Ascending aorta (tissue), 2 donors: ENCODE measurements around the gene KCNQ1. TPM values are rescaled to one million over a fixed set of nuclear protein-coding genes. Genes with fewer than 3 reads are reported as not detected.

Experiments used
- DNase-seq, 2 donors: peaks; one replicate each; pipeline ENCODE4 v3.0.0-alpha.2; 2019; ENCODE audit warnings: low spot score in 2 of 2
- H3K27ac ChIP-seq, 2 donors: fragments of 200-600 bp; sonication (generic); one replicate each; pipeline ENCODE4 v1.5.1; 2016 to 2017; ENCODE audit warnings: mild to moderate bottlenecking in 1 of 2
- H3K27me3 ChIP-seq: fragments of 200-600 bp; sonication (generic); one replicate; pipeline ENCODE4 v1.5.1; 2017
- H3K36me3 ChIP-seq, 2 donors: fragments of 200-600 bp; sonication (generic); one replicate each; pipeline ENCODE4 v1.5.1; 2016
- H3K4me1 ChIP-seq, 2 donors: fragments of 200-600 bp; sonication (generic); one replicate each; pipeline ENCODE4 v1.5.1; 2016 to 2017; ENCODE audit warnings: mild to moderate bottlenecking in 1 of 2
- H3K4me3 ChIP-seq, 2 donors: fragments of 200-600 bp; sonication (generic); one replicate each; pipeline ENCODE4 v1.5.1; 2016 to 2017; ENCODE audit warnings: mild to moderate bottlenecking in 1 of 2
- H3K9me3 ChIP-seq, 2 donors: fragments of 200-600 bp; sonication (generic); one replicate each; pipeline ENCODE4 v1.5.1; 2016
- intact Hi-C: fragments of 100-400 bp; cut with DNase I; formaldehyde crosslinking; loops from one replicate; pipeline ENCODE4 v1.15.1; 2023
- total RNA-seq: library from RNA; depleted of rRNA; stranded (reverse); fragments of >200 nt; gene quantifications from one replicate; pipeline ENCODE4 v1.1.0, GENCODE V29; 2016
- TF ChIP-seq, protein P1 (sequence below), 3 experiments: fragments of 200-600 bp in 2 of 3; fragments of 450-650 bp in 1 of 3; sonication (generic) in 2 of 3; IDR thresholded peaks; one replicate each; pipeline ENCODE4 v1.5.1; 2016 to 2019; ENCODE audit warnings: antibody characterized with exemption in 3 of 3, mild to moderate bottlenecking in 1 of 3, moderate library complexity in 1 of 3

Gene KCNQ1
- total RNA-seq, 1 donor from 2014 or later, result 2.3 TPM

DNA sequence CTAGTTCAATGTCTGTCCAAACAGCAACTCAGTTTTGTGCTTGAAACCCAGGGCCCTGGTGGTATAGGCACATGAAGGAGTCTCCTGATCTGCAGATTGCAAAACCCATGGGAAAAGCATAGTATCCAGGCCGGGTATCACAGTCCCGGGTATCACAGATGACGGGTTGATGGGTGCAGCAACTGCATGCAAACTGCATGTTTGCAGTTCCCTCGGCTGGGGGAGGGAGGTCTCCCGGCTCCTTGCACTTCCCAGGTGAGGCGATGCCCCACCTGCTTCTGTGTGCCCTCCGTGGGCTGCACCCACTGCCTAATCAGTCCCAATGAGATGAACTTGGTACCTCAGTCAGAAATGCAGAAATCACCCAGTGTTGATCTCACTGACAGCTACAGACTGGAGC, 53.9 kb downstream of the KCNQ1 start:
- Histone ChIP-seq H3K4me1 (no peaks in the 10 kb centered on the region), H3K27me3 (no peaks in the 10 kb centered on the region), H3K4me3 (no peak overlapping the region), H3K36me3 (no peaks in the 10 kb centered on the region), H3K27ac (no peak overlapping the region), H3K9me3 (peaks cover 0 to 13% of the 10 kb centered on the region in 2 donors)
- TF ChIP-seq, protein P1, sequence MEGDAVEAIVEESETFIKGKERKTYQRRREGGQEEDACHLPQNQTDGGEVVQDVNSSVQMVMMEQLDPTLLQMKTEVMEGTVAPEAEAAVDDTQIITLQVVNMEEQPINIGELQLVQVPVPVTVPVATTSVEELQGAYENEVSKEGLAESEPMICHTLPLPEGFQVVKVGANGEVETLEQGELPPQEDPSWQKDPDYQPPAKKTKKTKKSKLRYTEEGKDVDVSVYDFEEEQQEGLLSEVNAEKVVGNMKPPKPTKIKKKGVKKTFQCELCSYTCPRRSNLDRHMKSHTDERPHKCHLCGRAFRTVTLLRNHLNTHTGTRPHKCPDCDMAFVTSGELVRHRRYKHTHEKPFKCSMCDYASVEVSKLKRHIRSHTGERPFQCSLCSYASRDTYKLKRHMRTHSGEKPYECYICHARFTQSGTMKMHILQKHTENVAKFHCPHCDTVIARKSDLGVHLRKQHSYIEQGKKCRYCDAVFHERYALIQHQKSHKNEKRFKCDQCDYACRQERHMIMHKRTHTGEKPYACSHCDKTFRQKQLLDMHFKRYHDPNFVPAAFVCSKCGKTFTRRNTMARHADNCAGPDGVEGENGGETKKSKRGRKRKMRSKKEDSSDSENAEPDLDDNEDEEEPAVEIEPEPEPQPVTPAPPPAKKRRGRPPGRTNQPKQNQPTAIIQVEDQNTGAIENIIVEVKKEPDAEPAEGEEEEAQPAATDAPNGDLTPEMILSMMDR (IDR thresholded peaks at IDR 0.05), result no peak
- no peak for DNase-seq
- intact Hi-C loops, result no loop called here

DNA sequence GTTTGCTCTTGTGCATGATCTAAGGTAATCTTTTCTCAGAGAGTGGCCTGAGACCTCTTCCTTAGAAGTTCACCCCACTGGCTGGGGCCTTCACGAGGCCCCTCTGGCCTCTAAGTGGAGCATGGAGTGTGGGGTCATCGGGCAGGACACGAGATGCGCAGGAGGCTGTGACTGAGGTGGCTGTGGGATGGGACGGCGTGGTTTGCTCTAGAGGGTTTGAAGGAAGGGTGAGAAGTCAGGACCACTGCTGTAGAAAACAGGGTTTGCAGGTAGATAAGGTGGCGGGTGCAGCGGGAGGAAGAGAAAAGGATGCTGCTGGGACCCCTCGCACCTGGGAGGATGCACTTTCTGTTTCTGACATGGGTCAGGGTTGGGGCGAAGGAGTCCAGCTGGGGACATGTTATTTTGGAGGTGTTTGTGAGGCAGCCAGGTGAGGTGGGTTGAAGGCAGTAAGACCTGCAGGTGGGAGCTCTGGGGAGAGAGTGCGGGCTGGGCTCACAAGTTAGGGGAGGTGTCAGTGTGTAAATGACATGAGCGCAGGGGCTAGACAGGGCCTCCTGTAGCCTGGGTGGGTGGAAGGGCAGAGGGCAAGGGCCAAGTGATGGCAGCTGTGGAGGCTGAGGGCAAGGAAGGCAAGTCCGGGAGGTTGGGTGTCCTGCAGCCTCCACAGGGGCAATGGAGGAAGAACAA, 62.5 kb downstream of the KCNQ1 start:
- Histone ChIP-seq H3K4me3 (no peak overlapping the region), H3K27me3 (no peaks in the 10 kb centered on the region), H3K4me1 (no peaks in the 10 kb centered on the region), H3K36me3 (no peaks in the 10 kb centered on the region), H3K27ac (no peak overlapping the region), H3K9me3 (no peaks in the 10 kb centered on the region)
- TF ChIP-seq, protein P1 (IDR thresholded peaks at IDR 0.05), result no peak
- no peak for DNase-seq
- intact Hi-C loops, result no loop called here

DNA sequence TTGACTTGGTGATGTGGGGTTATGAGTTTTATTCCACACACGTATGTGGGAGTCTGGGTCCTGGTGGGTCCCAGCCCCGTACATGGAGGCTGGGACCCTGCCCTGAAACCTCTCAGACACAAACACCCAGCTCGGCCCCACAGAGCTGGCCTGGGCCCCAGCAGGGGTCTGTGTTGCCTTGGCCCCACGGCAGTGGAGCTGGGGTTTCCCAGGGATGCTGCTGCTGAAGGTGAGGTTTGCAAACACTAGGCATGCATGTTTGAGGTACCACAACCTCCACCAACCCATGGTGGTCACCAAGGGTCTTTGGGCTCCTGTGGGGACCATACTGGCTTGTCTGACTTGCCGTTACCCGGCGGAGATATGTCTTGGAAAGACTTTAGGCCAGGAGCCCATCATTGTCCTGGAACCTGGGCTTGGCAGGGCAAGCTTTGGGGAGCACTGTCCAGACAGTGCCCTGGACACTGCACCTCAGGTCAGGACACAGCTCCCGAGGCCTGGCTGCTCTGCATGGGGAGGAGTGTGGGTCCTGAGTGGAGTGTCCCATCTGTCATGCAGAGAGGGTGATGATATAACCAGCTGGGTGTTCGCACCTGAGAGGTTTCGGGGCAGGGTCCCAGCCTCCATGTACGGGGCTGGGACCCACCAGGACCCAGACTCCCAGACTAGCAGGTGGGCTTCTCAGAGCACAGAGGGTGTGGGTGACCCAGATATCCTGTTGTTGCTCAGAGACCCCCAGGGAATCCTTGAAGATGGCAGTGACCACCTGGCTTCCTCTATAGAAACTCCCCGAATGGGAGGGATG, 63.3 kb downstream of the KCNQ1 start:
- H3K9me3 ChIP-seq, result no peaks in the 10 kb centered on the region
- intact Hi-C loops, result no loop called here
- no peaks in the 10 kb centered on the region for H3K4me1 ChIP-seq
- TF ChIP-seq, protein P1 (IDR thresholded peaks at IDR 0.05), result no peak
- H3K27me3 ChIP-seq, result no peaks in the 10 kb centered on the region
- DNase-seq, result peak in 1 of 2 donors; percentile 52
- H3K36me3 ChIP-seq, result no peaks in the 10 kb centered on the region
- no peak overlapping the region for H3K27ac ChIP-seq
- H3K4me3 ChIP-seq, result no peak overlapping the region

DNA sequence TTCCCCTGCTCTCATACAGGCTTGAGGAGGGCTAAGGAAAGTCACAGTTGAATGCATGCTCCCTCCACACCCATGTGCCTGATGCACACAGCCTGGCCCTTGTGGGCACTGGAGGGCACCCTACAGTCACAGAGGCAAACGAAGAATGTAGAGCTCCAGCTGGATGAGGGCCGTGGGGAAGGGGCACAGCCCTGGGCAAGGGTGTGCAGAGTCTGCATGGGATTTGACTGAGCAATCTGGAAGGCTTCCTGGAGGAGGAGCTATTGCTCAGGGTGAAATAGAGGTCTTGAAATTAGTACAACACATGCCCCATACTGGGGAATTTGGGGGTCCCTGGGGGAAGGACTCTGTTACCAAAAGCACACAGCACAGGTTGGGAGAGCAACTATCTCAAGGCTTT, 64.0 kb downstream of the KCNQ1 start:
- Histone ChIP-seq H3K27ac (no peak overlapping the region), H3K4me3 (no peak overlapping the region), H3K9me3 (no peaks in the 10 kb centered on the region), H3K27me3 (no peaks in the 10 kb centered on the region), H3K4me1 (no peaks in the 10 kb centered on the region), H3K36me3 (no peaks in the 10 kb centered on the region)
- TF ChIP-seq, protein P1 (IDR thresholded peaks at IDR 0.05), result no peak
- no peak for DNase-seq
- intact Hi-C loops, result no loop called here

DNA sequence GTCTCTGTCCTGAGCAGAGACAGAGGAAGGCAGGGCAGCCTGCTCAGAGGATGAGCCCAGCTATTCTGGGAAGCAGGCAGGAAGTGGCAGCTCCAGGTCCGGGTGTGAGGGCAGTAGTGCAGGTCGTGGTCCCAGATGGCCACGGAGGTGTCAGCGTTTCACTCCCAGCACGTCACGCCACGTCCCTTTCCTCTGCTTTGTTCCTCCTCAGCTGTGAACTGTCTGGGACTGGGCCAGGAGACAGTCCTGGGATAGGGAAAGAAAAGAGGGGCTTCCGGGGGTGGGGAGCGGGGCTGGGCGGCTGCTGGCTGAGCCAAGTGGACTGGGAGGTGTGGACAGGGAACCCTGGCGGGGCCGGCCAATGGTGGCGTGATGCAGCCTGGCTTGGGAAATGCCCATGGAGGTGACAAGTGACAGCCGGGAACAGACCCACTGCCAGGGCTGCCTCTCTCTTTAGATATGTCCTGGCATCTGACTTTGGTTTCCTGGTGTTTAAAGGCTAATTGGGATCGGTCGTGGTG, 64.7 kb downstream of the KCNQ1 start:
- Histone ChIP-seq H3K4me3 (no peak overlapping the region), H3K27ac (no peak overlapping the region), H3K36me3 (no peaks in the 10 kb centered on the region), H3K27me3 (no peaks in the 10 kb centered on the region), H3K9me3 (no peaks in the 10 kb centered on the region), H3K4me1 (no peaks in the 10 kb centered on the region)
- intact Hi-C loops, result no loop called here
- DNase-seq, result peak in 1 of 2 donors; percentile 58
- TF ChIP-seq, protein P1 (IDR thresholded peaks at IDR 0.05), result no peak
